A673 (cell line): ENCODE results near the gene MSH6. TPM values are rescaled to one million over a fixed set of nuclear protein-coding genes. Genes with fewer than 3 reads are reported as not detected.
A peak's percentile ranks its signal among the peaks of the same experiment; 100 is the strongest.

Experiments
- BruUV-seq: library from RNA; stranded (reverse); fragments of 400-500 nt; replicated peaks from 2 replicates; lab custom pipeline; 2021; lab: Mats Ljungman, UMichigan
- CTCF ChIA-PET: fragments of 300-600 bp; sonication (Branson Sonifier 250); formaldehyde crosslinking; loops from one replicate; lab custom pipeline; 2022; ENCODE audit warnings: antibody characterized with exemption; lab: Charles Lee
- POLR2A ChIA-PET: fragments of 300-600 bp; sonication (Branson Sonifier 250); formaldehyde crosslinking; loops from one replicate; lab custom pipeline; 2022; ENCODE audit warnings: antibody characterized with exemption; ENCODE audit not compliant: low non-redundant PET; lab: Charles Lee
- DNase-seq: peaks from one replicate; pipeline ENCODE4 v3.0.0-alpha.2; 2015; ENCODE audit warnings: low spot score
- H3K27ac ChIP-seq: fragments of 200-600 bp; sonication (generic); 2 replicates; pipeline ENCODE4 v1.5.1; 2016; ENCODE audit warnings: mixed run types, low read depth, mild to moderate bottlenecking, mixed read lengths, antibody characterized with exemption, low read length; ENCODE audit not compliant: poor library complexity, severe bottlenecking
- H3K27me3 ChIP-seq: fragments of 200-600 bp; sonication (generic); replicated peaks from 2 replicates; pipeline ENCODE4 v1.6.1; 2017; ENCODE audit warnings: mixed run types, low read depth, mild to moderate bottlenecking, mixed read lengths, antibody characterized with exemption, low read length; ENCODE audit not compliant: insufficient read depth, poor library complexity
- H3K36me3 ChIP-seq: fragments of 200-600 bp; sonication (generic); 2 replicates; pipeline ENCODE4 v1.6.1; 2016; ENCODE audit warnings: mixed run types, mild to moderate bottlenecking, mixed read lengths, antibody characterized with exemption, low read length; ENCODE audit not compliant: insufficient read depth, poor library complexity, severe bottlenecking
- H3K4me1 ChIP-seq: fragments of 200-600 bp; sonication (generic); 2 replicates; pipeline ENCODE4 v1.6.1; 2017; ENCODE audit warnings: mixed run types, mild to moderate bottlenecking, mixed read lengths, antibody characterized with exemption, low read length; ENCODE audit not compliant: insufficient read depth, poor library complexity, severe bottlenecking
- H3K4me3 ChIP-seq: fragments of 200-600 bp; sonication (generic); 2 replicates; pipeline ENCODE4 v1.5.1; 2016; ENCODE audit warnings: low read depth, mixed run types, mild to moderate bottlenecking, mixed read lengths, low read length; ENCODE audit not compliant: poor library complexity, severe bottlenecking
- H3K9me3 ChIP-seq: fragments of 200-600 bp; sonication (generic); 2 replicates; pipeline ENCODE4 v1.6.1; 2016; ENCODE audit warnings: mixed run types, low read depth, mild to moderate bottlenecking, mixed read lengths, antibody characterized with exemption, low read length; ENCODE audit not compliant: poor library complexity, severe bottlenecking
- CTCF ChIP-seq: fragments of 300-800, 200-600 bp; sonication (generic); conservative IDR thresholded peaks from 2 replicates; pipeline ENCODE4 v1.5.1; 2017; ENCODE audit warnings: low read depth, mild to moderate bottlenecking, antibody characterized with exemption, low read length, moderate library complexity, mixed read lengths
- EZH2 ChIP-seq: fragments of 200-600 bp; sonication (generic); IDR thresholded peaks from 2 replicates; pipeline ENCODE4 v1.6.1; 2017; ENCODE audit warnings: borderline replicate concordance, low read depth, mild to moderate bottlenecking, mixed read lengths, antibody characterized with exemption, low read length; ENCODE audit not compliant: poor library complexity, severe bottlenecking
- intact Hi-C: fragments of 100-400 bp; cut with micrococcal nuclease; formaldehyde crosslinking; loops from one replicate; pipeline ENCODE4 v1.10.0; 2022; ENCODE audit not compliant: unreplicated experiment
- total RNA-seq: library from RNA; stranded (reverse); gene quantifications from 2 replicates; pipeline ENCODE4 v1.2.3, GENCODE V29; 2021

MSH6 gene
- total RNA-seq, 1 experiment from 2014 or later = 182 TPM

GRCh38 chr2:47785986-47786385, 3.0 kb downstream of the MSH6 start:
- H3K9me3 ChIP-seq = no peaks in the 10 kb centered on the region
- no TSS peak for BruUV-seq
- CTCF ChIA-PET = no interaction called here
- peaks cover 27% of the 10 kb centered on the region for H3K36me3 ChIP-seq
- no peak for DNase-seq
- no peak for TF ChIP-seq EZH2
- TF ChIP-seq CTCF = no peak
- intact Hi-C loops = no loop called here
- H3K27me3 ChIP-seq = no peaks in the 10 kb centered on the region
- H3K4me3 ChIP-seq = no peak overlapping the region
- POLR2A ChIA-PET = no interaction called here
- peaks cover 4% of the 10 kb centered on the region for H3K4me1 ChIP-seq
- H3K27ac ChIP-seq = no peak overlapping the region

DNA sequence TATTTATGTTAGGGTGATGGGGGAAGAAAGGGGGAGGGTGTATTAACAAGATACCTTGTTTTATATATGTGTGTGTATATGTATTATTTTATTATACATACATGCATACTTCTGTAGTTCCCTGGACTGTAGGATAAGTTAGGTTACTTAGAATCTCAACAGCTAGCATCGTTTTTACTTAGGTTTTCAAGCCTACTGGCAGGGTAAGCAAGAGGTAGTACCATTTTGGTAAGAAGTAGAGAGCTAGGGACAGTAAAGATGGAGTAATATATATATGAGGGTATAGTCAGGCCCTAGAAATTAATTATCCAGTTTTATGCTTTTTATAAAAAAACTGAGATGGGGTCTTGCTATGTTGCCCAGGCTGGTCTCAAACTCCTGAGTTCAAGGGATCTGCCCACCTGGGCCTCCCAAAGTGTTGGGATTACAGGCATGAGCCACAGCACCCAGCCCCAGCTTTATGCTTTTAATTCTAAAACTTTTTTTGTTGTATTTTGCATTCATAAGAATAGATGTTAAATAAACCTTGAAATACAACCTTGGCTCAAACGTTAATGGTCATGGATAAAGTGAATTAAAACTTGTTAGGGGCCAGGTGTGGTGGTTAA, 13.2 kb downstream of the MSH6 start:
- Histone ChIP-seq H3K4me3 (no peak overlapping the region), H3K27me3 (no peaks in the 10 kb centered on the region), H3K9me3 (no peaks in the 10 kb centered on the region), H3K36me3 (peaks cover 84% of the 10 kb centered on the region), H3K27ac (no peak overlapping the region), H3K4me1 (no peaks in the 10 kb centered on the region)
- no peak for TF ChIP-seq EZH2
- no peak for TF ChIP-seq CTCF
- ChIA-PET CTCF (no interaction called here), POLR2A (no interaction called here)
- intact Hi-C loops = loop anchor here (2.0 kb wide), 1 partner anchor 15 kb away; no protein-coding TSS in a partner anchor
- no peak for DNase-seq
- BruUV-seq = no TSS peak

DNA sequence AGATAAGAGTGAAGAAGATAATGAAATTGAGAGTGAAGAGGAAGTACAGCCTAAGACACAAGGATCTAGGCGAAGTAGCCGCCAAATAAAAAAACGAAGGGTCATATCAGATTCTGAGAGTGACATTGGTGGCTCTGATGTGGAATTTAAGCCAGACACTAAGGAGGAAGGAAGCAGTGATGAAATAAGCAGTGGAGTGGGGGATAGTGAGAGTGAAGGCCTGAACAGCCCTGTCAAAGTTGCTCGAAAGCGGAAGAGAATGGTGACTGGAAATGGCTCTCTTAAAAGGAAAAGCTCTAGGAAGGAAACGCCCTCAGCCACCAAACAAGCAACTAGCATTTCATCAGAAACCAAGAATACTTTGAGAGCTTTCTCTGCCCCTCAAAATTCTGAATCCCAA, 15.7 kb downstream of the MSH6 start:
- H3K9me3 ChIP-seq = peaks cover 11% of the 10 kb centered on the region
- peaks cover 95% of the 10 kb centered on the region for H3K36me3 ChIP-seq
- POLR2A ChIA-PET = no interaction called here
- no peak overlapping the region for H3K27ac ChIP-seq
- no peaks in the 10 kb centered on the region for H3K27me3 ChIP-seq
- no peaks in the 10 kb centered on the region for H3K4me1 ChIP-seq
- BruUV-seq = TSS peak; percentile 32
- no peak overlapping the region for H3K4me3 ChIP-seq
- no peak for DNase-seq
- intact Hi-C loops = no loop called here
- CTCF ChIA-PET = no interaction called here
- no peak for TF ChIP-seq EZH2
- no peak for TF ChIP-seq CTCF
